Endodermal cell (in vitro differentiated cells): ENCODE data around the gene HLA-C. TPM values are rescaled to one million over a fixed set of nuclear protein-coding genes. Genes with fewer than 3 reads are reported as not detected.

ENCODE experiments used
- DNase-seq: peaks from one replicate; pipeline ENCODE4 v3.0.0-alpha.2; 2017
- H3K27ac ChIP-seq: 2 replicates; pipeline ENCODE4 v1.5.1; 2013; ENCODE audit warnings: mild to moderate bottlenecking, low read depth, low read length, moderate library complexity
- H3K27me3 ChIP-seq: 2 replicates; pipeline ENCODE4 v1.6.1; 2013; ENCODE audit warnings: mild to moderate bottlenecking, low read length, moderate library complexity; ENCODE audit not compliant: insufficient read depth, control insufficient read depth, poor library complexity, severe bottlenecking
- H3K36me3 ChIP-seq: 2 replicates; pipeline ENCODE4 v1.7.0; 2013; ENCODE audit warnings: mild to moderate bottlenecking, low read length, moderate library complexity; ENCODE audit not compliant: control insufficient read depth, insufficient read depth
- H3K4me1 ChIP-seq: one replicate; pipeline ENCODE4 v1.7.0; 2013; ENCODE audit warnings: low read length; ENCODE audit not compliant: control insufficient read depth, insufficient read depth
- H3K4me3 ChIP-seq: 2 replicates; pipeline ENCODE4 v1.5.1; 2013; ENCODE audit warnings: mild to moderate bottlenecking, low read length, moderate library complexity
- H3K9ac ChIP-seq: 2 replicates; pipeline ENCODE4 v1.6.1; 2013; ENCODE audit warnings: mild to moderate bottlenecking, low read length, moderate library complexity; ENCODE audit not compliant: poor library complexity, severe bottlenecking; ENCODE audit errors: extremely low read depth
- H3K9me3 ChIP-seq: 2 replicates; pipeline ENCODE4 v1.6.1; 2013; ENCODE audit warnings: mild to moderate bottlenecking, low read length, moderate library complexity; ENCODE audit not compliant: control insufficient read depth
- H3K27ac Mint-ChIP-seq: 2 replicates; pipeline ENCODE4 v1.8.0; 2020; ENCODE audit warnings: mixed read lengths
- H3K27me3 Mint-ChIP-seq: 2 replicates; pipeline ENCODE4 v1.8.0; 2021; ENCODE audit warnings: mild to moderate bottlenecking, mixed read lengths; ENCODE audit not compliant: insufficient read depth
- H3K36me3 Mint-ChIP-seq: 2 replicates; pipeline ENCODE4 v1.8.0; 2020; ENCODE audit warnings: low read depth, mixed read lengths
- H3K4me1 Mint-ChIP-seq: 2 replicates; pipeline ENCODE4 v1.8.0; 2020; ENCODE audit warnings: mixed read lengths
- H3K4me3 Mint-ChIP-seq: 2 replicates; pipeline ENCODE4 v1.8.0; 2020; ENCODE audit warnings: mild to moderate bottlenecking, moderate library complexity, mixed read lengths
- H3K9me3 Mint-ChIP-seq: 2 replicates; pipeline ENCODE4 v1.8.0; 2020; ENCODE audit warnings: mild to moderate bottlenecking, mixed read lengths
- CTCF ChIP-seq: fragments of 200-600 bp; sonication (generic); conservative IDR thresholded peaks from 2 replicates; pipeline ENCODE4 v1.5.0; 2021; ENCODE audit warnings: antibody characterized with exemption, mild to moderate bottlenecking
- WGBS, 2 experiments: methylation state at CpG; one replicate each; pipeline versions ENCODE4 v1.1.5 to v1.1.7; 2013; ENCODE audit warnings: missing lambda C conversion rate in 2 of 2, mixed read lengths in 1 of 2; ENCODE audit not compliant: insufficient coverage in 1 of 2, insufficient read length in 1 of 2; 5-methylcytosine and 5-hydroxymethylcytosine counted together
- total RNA-seq, 2 donors: library from RNA; stranded (reverse); fragmentation: NEBNext Ultra II Directional in 1 of 2; extraction: Animal tissue kit (Norgen Biotek cat#: 25700) in 1 of 2; gene quantifications; 2 replicates in 1 of 2; 3 replicates in 1 of 2; pipeline ENCODE4 v1.2.1, GENCODE V29; 2021

The HLA-C gene
- total RNA-seq, 2 donors from 2014 or later, result 248 to 442 TPM

GRCh38 chr6:31300797-31301196 is 28.9 kb upstream of the HLA-C start:
- Histone ChIP-seq H3K4me1 (no peaks in the 10 kb centered on the region), H3K4me3 (no peak overlapping the region), H3K27me3 (peaks cover 45% of the 10 kb centered on the region), H3K9me3 (no peaks in the 10 kb centered on the region), H3K27ac (no peak overlapping the region), H3K9ac (no peak overlapping the region), H3K36me3 (no peaks in the 10 kb centered on the region)
- H3K36me3 Mint-ChIP-seq, result no peaks in the 10 kb centered on the region
- 76 to 87% methylated on average over 4 of the region's 4 CpGs for WGBS, 2 experiments
- H3K27me3 Mint-ChIP-seq, result peaks cover 63% of the 10 kb centered on the region
- no peak for DNase-seq
- no peak for TF ChIP-seq CTCF
- H3K4me3 Mint-ChIP-seq, result no peak overlapping the region
- H3K9me3 Mint-ChIP-seq, result no peaks in the 10 kb centered on the region
- H3K4me1 Mint-ChIP-seq, result no peaks in the 10 kb centered on the region
- H3K27ac Mint-ChIP-seq, result no peak overlapping the region

GRCh38 chr6:31299947-31300346 is 28.1 kb upstream of the HLA-C start:
- H3K4me3 Mint-ChIP-seq, result no peak overlapping the region
- peaks cover 58% of the 10 kb centered on the region for H3K27me3 Mint-ChIP-seq
- TF ChIP-seq CTCF, result no peak
- Histone ChIP-seq H3K36me3 (no peaks in the 10 kb centered on the region), H3K9ac (no peak overlapping the region), H3K27me3 (peaks cover 53% of the 10 kb centered on the region), H3K9me3 (no peaks in the 10 kb centered on the region), H3K4me3 (no peak overlapping the region), H3K4me1 (no peaks in the 10 kb centered on the region), H3K27ac (no peak overlapping the region)
- 91 to 94% methylated on average over 3 of the region's 3 CpGs for WGBS, 2 experiments
- no peak overlapping the region for H3K27ac Mint-ChIP-seq
- no peak for DNase-seq
- H3K36me3 Mint-ChIP-seq, result no peaks in the 10 kb centered on the region
- H3K9me3 Mint-ChIP-seq, result no peaks in the 10 kb centered on the region
- H3K4me1 Mint-ChIP-seq, result no peaks in the 10 kb centered on the region

DNA sequence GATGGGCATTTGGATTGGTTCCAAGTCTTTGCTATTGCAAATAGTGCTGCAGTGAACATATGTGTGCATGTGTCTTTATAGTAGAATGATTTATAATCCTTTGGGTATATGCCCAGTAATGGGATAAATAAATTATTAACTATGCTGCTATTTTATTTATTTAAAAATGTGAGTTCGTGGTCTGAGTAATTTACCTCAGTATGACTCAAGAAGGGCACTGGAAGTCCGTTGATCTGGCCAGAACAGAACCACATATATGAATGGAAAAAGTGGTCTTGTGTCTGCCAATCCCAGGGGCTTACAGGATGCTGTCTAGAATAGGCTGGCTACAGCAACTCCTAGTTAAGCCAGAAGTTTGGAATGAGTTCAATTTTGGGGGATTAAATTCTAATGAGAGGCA is 27.6 kb upstream of the HLA-C start:
- Mint-ChIP-seq H3K9me3 (no peaks in the 10 kb centered on the region), H3K27me3 (peaks cover 60% of the 10 kb centered on the region)
- 48% methylated on average over 2 of the region's 2 CpGs; no CpG with 5 or more reads in 1 of the 2 experiments for WGBS, 2 experiments

More for the DNA sequence above, 27.6 kb upstream of the HLA-C start:
- Histone ChIP-seq H3K4me1 (no peaks in the 10 kb centered on the region), H3K27ac (no peak overlapping the region), H3K27me3 (peaks cover 58% of the 10 kb centered on the region), H3K4me3 (no peak overlapping the region), H3K36me3 (no peaks in the 10 kb centered on the region), H3K9ac (no peak overlapping the region), H3K9me3 (no peaks in the 10 kb centered on the region)
- H3K36me3 Mint-ChIP-seq, result no peaks in the 10 kb centered on the region
- no peak for DNase-seq
- no peak overlapping the region for H3K27ac Mint-ChIP-seq
- TF ChIP-seq CTCF, result no peak
- no peak overlapping the region for H3K4me3 Mint-ChIP-seq
- H3K4me1 Mint-ChIP-seq, result no peaks in the 10 kb centered on the region
